ENCODE data around the gene CELA3A.

CELA3A gene

GRCh38 chr1:21956720-21957552, 44.5 kb upstream of the CELA3A start:
- Histone ChIP-seq H3K9me3 (ENCODE audit: severe bottlenecking) (no peaks in the 10 kb centered on the region), H3K27ac (ENCODE audit: poor library complexity, severe bottlenecking) (peak overlapping the region; percentile 70), H3K4me3 (ENCODE audit: severe bottlenecking) (no peak overlapping the region), H3K36me3 (ENCODE audit: low read depth) (no peaks in the 10 kb centered on the region), H3K27me3 (ENCODE audit: insufficient read depth, poor library complexity, severe bottlenecking) (no peaks in the 10 kb centered on the region), H3K4me1 (ENCODE audit: insufficient read depth, poor library complexity, severe bottlenecking) (peaks cover 23% of the 10 kb centered on the region)
- peak; percentile 95 for ATAC-seq (ENCODE audit: low read depth)
- DNase-seq (ENCODE audit: low spot score): peak; percentile 98
- peak; percentile 8 for TF ChIP-seq CTCF (IDR thresholded peaks at IDR 0.05; ENCODE audit: poor library complexity, severe bottlenecking)

GRCh38 chr1:21961337-21961736, 40.1 kb upstream of the CELA3A start:
- no peak overlapping the region for H3K27ac ChIP-seq (ENCODE audit: poor library complexity, severe bottlenecking)
- DNase-seq (ENCODE audit: low spot score) (no peak), ATAC-seq (ENCODE audit: low read depth) (no peak)
- no peak overlapping the region for H3K4me3 ChIP-seq (ENCODE audit: severe bottlenecking)
- no peak for TF ChIP-seq CTCF (IDR thresholded peaks at IDR 0.05; ENCODE audit: poor library complexity, severe bottlenecking)
- no peaks in the 10 kb centered on the region for H3K27me3 ChIP-seq (ENCODE audit: insufficient read depth, poor library complexity, severe bottlenecking)
- no peaks in the 10 kb centered on the region for H3K9me3 ChIP-seq (ENCODE audit: severe bottlenecking)
- no peaks in the 10 kb centered on the region for H3K36me3 ChIP-seq (ENCODE audit: low read depth)
- peaks cover 22% of the 10 kb centered on the region for H3K4me1 ChIP-seq (ENCODE audit: insufficient read depth, poor library complexity, severe bottlenecking)

GRCh38 chr1:21961799-21962198, 39.7 kb upstream of the CELA3A start:
- Histone ChIP-seq H3K9me3 (ENCODE audit: severe bottlenecking) (no peaks in the 10 kb centered on the region), H3K27ac (ENCODE audit: poor library complexity, severe bottlenecking) (no peak overlapping the region)

DNA sequence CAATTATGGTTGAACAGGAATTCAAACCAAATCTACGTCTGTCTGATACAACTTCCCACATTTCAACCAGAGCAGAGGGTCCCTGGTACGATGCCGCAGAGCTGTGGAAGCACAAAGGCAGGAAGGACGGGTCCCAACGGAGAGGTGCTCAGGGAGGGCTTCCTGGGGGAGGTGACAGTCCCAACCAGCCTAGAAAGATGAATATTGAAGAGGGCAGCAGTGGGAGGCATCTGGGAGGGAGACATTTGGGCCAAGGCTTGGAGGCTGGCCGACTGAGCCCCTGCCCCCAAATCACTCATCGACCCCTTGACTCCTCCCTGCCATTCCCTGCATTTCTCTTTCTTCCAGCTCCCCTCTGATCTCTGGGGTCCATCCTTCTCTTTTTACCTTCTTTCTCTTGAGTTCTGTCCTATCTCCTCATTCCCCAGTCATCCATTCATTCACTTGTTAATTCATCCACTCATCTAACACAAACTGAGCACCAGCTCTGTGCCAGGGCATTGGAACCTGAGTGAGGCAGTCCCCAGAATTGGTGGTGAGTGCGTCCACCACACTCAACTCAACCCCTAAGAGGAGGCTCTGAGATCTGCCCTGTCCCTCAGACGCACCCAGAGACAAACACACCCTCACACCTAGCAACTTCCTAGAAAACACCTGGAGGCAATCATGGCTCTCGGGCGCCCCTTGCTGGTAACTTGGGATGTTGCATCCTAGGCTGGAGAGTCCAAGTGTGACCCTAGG, 37.8 kb upstream of the CELA3A start:
- peak; percentile 93 for TF ChIP-seq CTCF (IDR thresholded peaks at IDR 0.05; ENCODE audit: poor library complexity, severe bottlenecking)
- ATAC-seq (ENCODE audit: low read depth) (peak; percentile 71), DNase-seq (ENCODE audit: low spot score) (no peak)
- Histone ChIP-seq H3K4me1 (ENCODE audit: insufficient read depth, poor library complexity, severe bottlenecking) (peaks cover 14% of the 10 kb centered on the region), H3K27ac (ENCODE audit: poor library complexity, severe bottlenecking) (no peak overlapping the region), H3K4me3 (ENCODE audit: severe bottlenecking) (no peak overlapping the region), H3K36me3 (ENCODE audit: low read depth) (no peaks in the 10 kb centered on the region), H3K9me3 (ENCODE audit: severe bottlenecking) (no peaks in the 10 kb centered on the region), H3K27me3 (ENCODE audit: insufficient read depth, poor library complexity, severe bottlenecking) (no peaks in the 10 kb centered on the region)

More at GRCh38 chr1:21961799-21962198, 39.7 kb upstream of the CELA3A start:
- H3K36me3 ChIP-seq (ENCODE audit: low read depth): no peaks in the 10 kb centered on the region
- H3K27me3 ChIP-seq (ENCODE audit: insufficient read depth, poor library complexity, severe bottlenecking): no peaks in the 10 kb centered on the region
- DNase-seq (ENCODE audit: low spot score) (no peak), ATAC-seq (ENCODE audit: low read depth) (no peak)
- no peak for TF ChIP-seq CTCF (IDR thresholded peaks at IDR 0.05; ENCODE audit: poor library complexity, severe bottlenecking)
- H3K4me1 ChIP-seq (ENCODE audit: insufficient read depth, poor library complexity, severe bottlenecking): peaks cover 22% of the 10 kb centered on the region
- H3K4me3 ChIP-seq (ENCODE audit: severe bottlenecking): no peak overlapping the region

All from RWPE2 (cell line).